ENCODE results near the gene RNF152.

DNA sequence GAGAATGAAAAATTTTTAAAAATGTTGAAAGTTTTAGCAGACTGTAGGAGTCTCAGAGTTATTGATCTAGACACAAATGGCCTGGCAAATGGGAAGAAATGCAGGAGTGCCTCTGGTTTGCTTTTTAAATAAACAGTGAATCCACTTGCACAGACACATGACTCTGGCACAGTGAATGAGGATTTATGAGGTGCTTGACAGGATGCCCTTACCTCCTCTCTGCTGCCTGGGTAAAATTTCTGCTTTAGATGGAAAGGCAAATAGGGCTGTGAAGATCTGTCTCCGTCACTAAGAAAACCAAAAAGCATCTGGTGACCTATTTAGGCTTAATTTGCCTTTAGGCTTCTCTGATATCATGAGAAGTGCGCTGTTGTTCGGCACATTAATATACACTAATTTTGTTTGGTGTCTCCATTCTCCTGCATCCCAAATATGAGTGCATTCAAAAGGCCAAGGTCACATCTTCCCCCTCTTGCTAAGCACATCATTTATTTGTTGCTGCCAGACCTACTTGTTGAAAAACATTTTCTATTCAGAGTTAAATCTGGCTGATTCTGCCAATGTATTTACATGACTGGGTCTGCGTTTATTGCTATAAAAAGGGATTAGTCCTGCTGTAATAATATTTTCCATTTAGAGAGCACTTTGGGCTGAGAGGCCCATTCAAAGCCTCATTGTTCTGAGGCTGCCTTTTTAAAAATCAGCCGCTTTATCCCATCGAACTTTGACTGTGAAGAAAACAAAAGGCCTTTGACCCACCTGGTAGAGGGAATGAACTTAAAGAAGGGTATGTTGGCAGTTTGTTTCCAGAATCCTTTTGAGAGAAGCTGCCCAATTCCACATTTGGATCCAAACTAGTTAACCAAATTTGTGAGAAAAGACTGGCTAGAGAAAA, 94.9 kb downstream of the RNF152 start:
- TF ChIP-seq CTCF (IDR thresholded peaks at IDR 0.05) (no peak), POLR2A (IDR thresholded peaks at IDR 0.05) (no peak)

All from esophagus squamous epithelium (tissue), 4 donors.